Panc1 (cell line): ENCODE data around the gene PPTC7.

Experiments used
- CTCF ChIP-seq: fragments of 450-650 bp; IDR thresholded peaks from 2 replicates; pipeline ENCODE4 v1.5.1; 2017; ENCODE audit warnings: mild to moderate bottlenecking
- POLR2AphosphoS5 ChIP-seq: IDR thresholded peaks from 2 replicates; pipeline ENCODE4 v1.6.1; 2012; ENCODE audit warnings: mild to moderate bottlenecking, low read depth, low read length, moderate library complexity
- TF ChIP-seq, protein P1 (sequence below), 2 experiments: IDR thresholded peaks; 2 replicates each; pipeline ENCODE4 v1.6.1; 2011 to 2012; ENCODE audit warnings: low read depth in 2 of 2, control low read depth in 1 of 2, low read length in 1 of 2, mild to moderate bottlenecking in 1 of 2, moderate library complexity in 1 of 2; ENCODE audit not compliant: insufficient read depth in 1 of 2

- TF ChIP-seq CTCF (no peak), POLR2AphosphoS5 (no peak)
- TF ChIP-seq, protein P1, sequence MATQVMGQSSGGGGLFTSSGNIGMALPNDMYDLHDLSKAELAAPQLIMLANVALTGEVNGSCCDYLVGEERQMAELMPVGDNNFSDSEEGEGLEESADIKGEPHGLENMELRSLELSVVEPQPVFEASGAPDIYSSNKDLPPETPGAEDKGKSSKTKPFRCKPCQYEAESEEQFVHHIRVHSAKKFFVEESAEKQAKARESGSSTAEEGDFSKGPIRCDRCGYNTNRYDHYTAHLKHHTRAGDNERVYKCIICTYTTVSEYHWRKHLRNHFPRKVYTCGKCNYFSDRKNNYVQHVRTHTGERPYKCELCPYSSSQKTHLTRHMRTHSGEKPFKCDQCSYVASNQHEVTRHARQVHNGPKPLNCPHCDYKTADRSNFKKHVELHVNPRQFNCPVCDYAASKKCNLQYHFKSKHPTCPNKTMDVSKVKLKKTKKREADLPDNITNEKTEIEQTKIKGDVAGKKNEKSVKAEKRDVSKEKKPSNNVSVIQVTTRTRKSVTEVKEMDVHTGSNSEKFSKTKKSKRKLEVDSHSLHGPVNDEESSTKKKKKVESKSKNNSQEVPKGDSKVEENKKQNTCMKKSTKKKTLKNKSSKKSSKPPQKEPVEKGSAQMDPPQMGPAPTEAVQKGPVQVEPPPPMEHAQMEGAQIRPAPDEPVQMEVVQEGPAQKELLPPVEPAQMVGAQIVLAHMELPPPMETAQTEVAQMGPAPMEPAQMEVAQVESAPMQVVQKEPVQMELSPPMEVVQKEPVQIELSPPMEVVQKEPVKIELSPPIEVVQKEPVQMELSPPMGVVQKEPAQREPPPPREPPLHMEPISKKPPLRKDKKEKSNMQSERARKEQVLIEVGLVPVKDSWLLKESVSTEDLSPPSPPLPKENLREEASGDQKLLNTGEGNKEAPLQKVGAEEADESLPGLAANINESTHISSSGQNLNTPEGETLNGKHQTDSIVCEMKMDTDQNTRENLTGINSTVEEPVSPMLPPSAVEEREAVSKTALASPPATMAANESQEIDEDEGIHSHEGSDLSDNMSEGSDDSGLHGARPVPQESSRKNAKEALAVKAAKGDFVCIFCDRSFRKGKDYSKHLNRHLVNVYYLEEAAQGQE (IDR thresholded peaks at IDR 0.05; ENCODE audit: insufficient read depth in 1 of 2, low read depth in 2 of 2, low read length in 1 of 2) = no peak
Observed at GRCh38 chr12:110615171-110615570, 32.1 kb upstream of the PPTC7 start.
